ENCODE measurements around the gene BCAN. TPM values are rescaled to one million over a fixed set of nuclear protein-coding genes. Genes with fewer than 3 reads are reported as not detected.

BCAN gene
- total RNA-seq, 1 experiment from 2014 or later: 1.2 TPM

DNA sequence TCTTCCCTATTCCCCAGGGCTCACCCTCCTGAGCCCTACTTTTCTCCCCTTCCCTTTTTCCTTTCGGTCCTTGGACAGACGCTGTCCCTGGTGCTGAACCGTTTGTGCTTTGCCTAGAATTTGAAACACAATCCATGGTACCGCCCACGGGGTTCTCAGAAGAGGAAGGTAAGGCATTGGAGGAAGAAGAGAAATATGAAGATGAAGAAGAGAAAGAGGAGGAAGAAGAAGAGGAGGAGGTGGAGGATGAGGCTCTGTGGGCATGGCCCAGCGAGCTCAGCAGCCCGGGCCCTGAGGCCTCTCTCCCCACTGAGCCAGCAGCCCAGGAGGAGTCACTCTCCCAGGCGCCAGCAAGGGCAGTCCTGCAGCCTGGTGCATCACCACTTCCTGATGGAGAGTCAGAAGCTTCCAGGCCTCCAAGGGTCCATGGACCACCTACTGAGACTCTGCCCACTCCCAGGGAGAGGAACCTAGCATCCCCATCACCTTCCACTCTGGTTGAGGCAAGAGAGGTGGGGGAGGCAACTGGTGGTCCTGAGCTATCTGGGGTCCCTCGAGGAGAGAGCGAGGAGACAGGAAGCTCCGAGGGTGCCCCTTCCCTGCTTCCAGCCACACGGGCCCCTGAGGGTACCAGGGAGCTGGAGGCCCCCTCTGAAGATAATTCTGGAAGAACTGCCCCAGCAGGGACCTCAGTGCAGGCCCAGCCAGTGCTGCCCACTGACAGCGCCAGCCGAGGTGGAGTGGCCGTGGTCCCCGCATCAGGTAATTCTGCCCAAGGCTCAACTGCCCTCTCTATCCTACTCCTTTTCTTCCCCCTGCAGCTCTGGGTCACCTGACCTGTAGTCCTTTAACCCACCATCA lies 10.4 kb downstream of the BCAN start:
- H3K9ac ChIP-seq (ENCODE audit: extremely low read depth, insufficient read length, low read length): no peak overlapping the region
- no peak overlapping the region for H2BK12ac ChIP-seq (ENCODE audit: insufficient read length, low read depth, low read length)
- H3K79me2 ChIP-seq (ENCODE audit: insufficient read depth, low read length): no peaks in the 10 kb centered on the region
- H2BK5ac ChIP-seq (ENCODE audit: insufficient read length, low read length): no peak overlapping the region
- no peaks in the 10 kb centered on the region; the same call in 1 of the 2 replicates for H3K4me1 ChIP-seq (ENCODE audit: insufficient read depth, low read length)
- H3K4me2 ChIP-seq (ENCODE audit: insufficient read depth, insufficient read length, low read length): no peak overlapping the region
- peaks cover 98% of the 10 kb centered on the region for H3K27me3 Mint-ChIP-seq (ENCODE audit: low read depth)
- H4K5ac ChIP-seq (ENCODE audit: insufficient read length, low read depth, low read length): no peak overlapping the region
- H3K79me1 ChIP-seq (ENCODE audit: insufficient read depth, low read depth, low read length, poor library complexity, severe bottlenecking): no peaks in the 10 kb centered on the region
- no peaks in the 10 kb centered on the region for H3K9me3 Mint-ChIP-seq
- H3K27ac ChIP-seq (ENCODE audit: insufficient read length, low read depth, low read length): no peak overlapping the region
- TF ChIP-seq, protein P1, sequence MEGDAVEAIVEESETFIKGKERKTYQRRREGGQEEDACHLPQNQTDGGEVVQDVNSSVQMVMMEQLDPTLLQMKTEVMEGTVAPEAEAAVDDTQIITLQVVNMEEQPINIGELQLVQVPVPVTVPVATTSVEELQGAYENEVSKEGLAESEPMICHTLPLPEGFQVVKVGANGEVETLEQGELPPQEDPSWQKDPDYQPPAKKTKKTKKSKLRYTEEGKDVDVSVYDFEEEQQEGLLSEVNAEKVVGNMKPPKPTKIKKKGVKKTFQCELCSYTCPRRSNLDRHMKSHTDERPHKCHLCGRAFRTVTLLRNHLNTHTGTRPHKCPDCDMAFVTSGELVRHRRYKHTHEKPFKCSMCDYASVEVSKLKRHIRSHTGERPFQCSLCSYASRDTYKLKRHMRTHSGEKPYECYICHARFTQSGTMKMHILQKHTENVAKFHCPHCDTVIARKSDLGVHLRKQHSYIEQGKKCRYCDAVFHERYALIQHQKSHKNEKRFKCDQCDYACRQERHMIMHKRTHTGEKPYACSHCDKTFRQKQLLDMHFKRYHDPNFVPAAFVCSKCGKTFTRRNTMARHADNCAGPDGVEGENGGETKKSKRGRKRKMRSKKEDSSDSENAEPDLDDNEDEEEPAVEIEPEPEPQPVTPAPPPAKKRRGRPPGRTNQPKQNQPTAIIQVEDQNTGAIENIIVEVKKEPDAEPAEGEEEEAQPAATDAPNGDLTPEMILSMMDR (conservative IDR thresholded peaks at IDR 0.05): no peak
- no peak overlapping the region for H3K4me3 Mint-ChIP-seq
- H3K56ac ChIP-seq (ENCODE audit: insufficient read length, low read depth, low read length): no peak overlapping the region
- peak; percentile 64 for DNase-seq
- no peak overlapping the region for H3K27ac Mint-ChIP-seq
- no peak overlapping the region for H3K4ac ChIP-seq (ENCODE audit: low read depth, low read length)
- no peak overlapping the region for H4K8ac ChIP-seq (replicated peaks; ENCODE audit: insufficient read length, low read depth, low read length)
- no peaks in the 10 kb centered on the region for H3K9me3 ChIP-seq (ENCODE audit: control insufficient read depth, low read depth, low read length)
- H3K36me3 Mint-ChIP-seq (ENCODE audit: insufficient read depth in 1 of 3, low read depth in 3 of 3): no peaks in the 10 kb centered on the region
- no peak overlapping the region for H2BK15ac ChIP-seq (ENCODE audit: low read depth, low read length)
- H4K91ac ChIP-seq (ENCODE audit: insufficient read length, low read depth, low read length): no peak overlapping the region
- H2BK20ac ChIP-seq (ENCODE audit: low read depth, low read length, poor library complexity, severe bottlenecking): no peak overlapping the region
- no peak overlapping the region for H2BK120ac ChIP-seq (ENCODE audit: low read depth, low read length, poor library complexity, severe bottlenecking)
- no peak overlapping the region for H3K14ac ChIP-seq (ENCODE audit: insufficient read depth, low read length)
- no peaks in the 10 kb centered on the region; the same call in 1 of the 2 replicates for H3K27me3 ChIP-seq (ENCODE audit: insufficient read depth, low read length)
- H2AK5ac ChIP-seq (ENCODE audit: insufficient read length, low read length): no peak overlapping the region
- no peak overlapping the region for H3T11ph ChIP-seq (ENCODE audit: low read length)
- H3K23me2 ChIP-seq (ENCODE audit: insufficient read length, low read depth, low read length, poor library complexity, severe bottlenecking): peaks cover 7% of the 10 kb centered on the region
- H2AFZ ChIP-seq (ENCODE audit: low read length): no peak overlapping the region
- no peak overlapping the region for H3K23ac ChIP-seq (ENCODE audit: insufficient read length, low read depth, low read length)
- WGBS (ENCODE audit: extremely low coverage, insufficient read length, low lambda C conversion rate): no CpG with 5 or more reads among the region's 16 CpGs
- H3K18ac ChIP-seq (ENCODE audit: insufficient read length, low read depth, low read length): no peak overlapping the region
- peaks cover 27 to 37% of the 10 kb centered on the region in 2 experiments for H3K4me1 Mint-ChIP-seq
- H4K20me1 ChIP-seq (ENCODE audit: control insufficient read depth, insufficient read depth, insufficient read length): no peaks in the 10 kb centered on the region
